Neural cell (in vitro differentiated cells): ENCODE data around the gene MRPS18C. TPM values are rescaled to one million over a fixed set of nuclear protein-coding genes. Genes with fewer than 3 reads are reported as not detected.

Experiments
- H2AFZ ChIP-seq: fragments of 200-600, 300-800 bp; sonication (generic), shearing (Covaris generic); 2 replicates; pipeline ENCODE4 v1.6.0; 2014; ENCODE audit warnings: low read depth, mild to moderate bottlenecking, antibody characterized with exemption, low read length, moderate library complexity
- H3F3A ChIP-seq: fragments of 200-600 bp; shearing (Covaris generic); 2 replicates; pipeline ENCODE4 v1.6.1; 2016; ENCODE audit warnings: mild to moderate bottlenecking, moderate library complexity, mixed read lengths, antibody characterized with exemption, low read length; ENCODE audit not compliant: insufficient read depth, poor library complexity, severe bottlenecking
- H3K27ac ChIP-seq: fragments of 200-600, 300-800 bp; sonication (generic), shearing (Covaris generic); 2 replicates; pipeline ENCODE4 v1.5.1; 2014; ENCODE audit warnings: mild to moderate bottlenecking, low read length, moderate library complexity
- H3K27me3 ChIP-seq: fragments of 300-800, 200-600 bp; sonication (generic), shearing (Covaris generic); 2 replicates; pipeline ENCODE4 v1.6.0; 2014; ENCODE audit warnings: mild to moderate bottlenecking, low read depth, low read length, moderate library complexity; ENCODE audit not compliant: insufficient read depth
- H3K36me3 ChIP-seq: fragments of 300-800, 200-600 bp; sonication (generic), shearing (Covaris generic); 2 replicates; pipeline ENCODE4 v1.5.1; 2014; ENCODE audit warnings: mild to moderate bottlenecking, antibody characterized with exemption, low read length, moderate library complexity; ENCODE audit not compliant: insufficient read depth
- H3K4me2 ChIP-seq: fragments of 300-800, 200-600 bp; sonication (generic), shearing (Covaris generic); 2 replicates; pipeline ENCODE4 v1.6.0; 2014; ENCODE audit warnings: mild to moderate bottlenecking, low read length
- H3K4me3 ChIP-seq: fragments of 300-800, 200-600 bp; sonication (generic), shearing (Covaris generic); 2 replicates; pipeline ENCODE4 v1.5.1; 2014; ENCODE audit warnings: mild to moderate bottlenecking, low read length, moderate library complexity
- H3K79me2 ChIP-seq: fragments of 200-600 bp; shearing (Covaris generic); replicated peaks from 2 replicates; pipeline ENCODE4 v1.6.0; 2014; ENCODE audit warnings: mild to moderate bottlenecking, low read length, moderate library complexity; ENCODE audit not compliant: insufficient read depth
- H3K9ac ChIP-seq: fragments of 300-800, 200-600 bp; sonication (generic), shearing (Covaris generic); 2 replicates; pipeline ENCODE4 v1.6.1; 2016; ENCODE audit warnings: mild to moderate bottlenecking, low read length, mixed read lengths
- H3K9me2 ChIP-seq: fragments of 200-600 bp; shearing (Covaris generic); 2 replicates; pipeline ENCODE4 v1.6.1; 2016; ENCODE audit warnings: mild to moderate bottlenecking, low read length, mixed read lengths; ENCODE audit not compliant: insufficient read depth
- H3K9me3 ChIP-seq: fragments of 200-600, 300-800 bp; sonication (generic), shearing (Covaris generic); 2 replicates; pipeline ENCODE4 v1.6.1; 2016; ENCODE audit warnings: mild to moderate bottlenecking, mixed run types, low read length, moderate library complexity, mixed read lengths
- H4K20me1 ChIP-seq: fragments of 200-600 bp; shearing (Covaris generic); 2 replicates; pipeline ENCODE4 v1.6.1; 2016; ENCODE audit warnings: mild to moderate bottlenecking, mixed run types; ENCODE audit not compliant: insufficient read depth
- CTCF ChIP-seq: fragments of 450-650 bp; IDR thresholded peaks from 2 replicates; pipeline ENCODE4 v1.5.1; 2014; ENCODE audit warnings: antibody characterized with exemption, mild to moderate bottlenecking, moderate library complexity; ENCODE audit not compliant: poor library complexity, severe bottlenecking
- EP300 ChIP-seq: fragments of 450-650 bp; conservative IDR thresholded peaks from 2 replicates; pipeline ENCODE4 v1.6.1; 2014; ENCODE audit warnings: antibody characterized with exemption, mild to moderate bottlenecking, moderate library complexity; ENCODE audit not compliant: poor library complexity, severe bottlenecking
- EZH2 ChIP-seq: fragments of 200-600, 300-800 bp; shearing (Covaris generic), sonication (generic); IDR thresholded peaks from 2 replicates; pipeline ENCODE4 v1.6.1; 2014; ENCODE audit warnings: antibody characterized with exemption, low read length, borderline replicate concordance, mild to moderate bottlenecking; ENCODE audit not compliant: insufficient read depth, poor library complexity, severe bottlenecking
- MXI1 ChIP-seq: fragments of 450-650 bp; conservative IDR thresholded peaks from 2 replicates; pipeline ENCODE4 v1.6.1; 2014; ENCODE audit warnings: antibody characterized with exemption, mild to moderate bottlenecking; ENCODE audit not compliant: poor library complexity, severe bottlenecking
- POLR2AphosphoS5 ChIP-seq: IDR thresholded peaks from 2 replicates; pipeline ENCODE4 v1.6.1; 2012
- RAD21 ChIP-seq: fragments of 450-650 bp; conservative IDR thresholded peaks from 2 replicates; pipeline ENCODE4 v1.6.1; 2014; ENCODE audit warnings: antibody characterized with exemption, mild to moderate bottlenecking, moderate library complexity
- SMC3 ChIP-seq: fragments of 450-650 bp; conservative IDR thresholded peaks from 2 replicates; pipeline ENCODE4 v1.6.1; 2014; ENCODE audit warnings: antibody characterized with exemption, mild to moderate bottlenecking, moderate library complexity; ENCODE audit not compliant: poor library complexity
- TAF1 ChIP-seq: IDR thresholded peaks from 2 replicates; pipeline ENCODE4 v1.6.1; 2012; ENCODE audit warnings: low read depth
- polyA plus RNA-seq: library from polyadenylated mRNA; depleted of rRNA; stranded (reverse); fragments of >200 nt; gene quantifications from 2 replicates; pipeline ENCODE4 v1.2.3, GENCODE V29; 2014
- TF ChIP-seq, protein P1 (sequence below): IDR thresholded peaks from 2 replicates; pipeline ENCODE4 v1.6.1; 2012; ENCODE audit warnings: borderline replicate concordance

The MRPS18C gene
- polyA plus RNA-seq, 1 donor from 2014 or later: 60.6 TPM

- Histone ChIP-seq H3K9ac (no peak overlapping the region), H3K79me2 (no peaks in the 10 kb centered on the region), H3K27ac (no peak overlapping the region), H3K4me3 (no peak overlapping the region), H3K9me2 (no peaks in the 10 kb centered on the region), H3K36me3 (no peaks in the 10 kb centered on the region), H3K4me2 (no peak overlapping the region), H2AFZ (no peak overlapping the region), H4K20me1 (no peaks in the 10 kb centered on the region), H3F3A (no peaks in the 10 kb centered on the region), H3K27me3 (no peaks in the 10 kb centered on the region), H3K9me3 (no peaks in the 10 kb centered on the region)
- TF ChIP-seq MXI1: no peak
- no peak for TF ChIP-seq EZH2
- TF ChIP-seq EP300: no peak
- no peak for TF ChIP-seq POLR2AphosphoS5
- no peak for TF ChIP-seq TAF1
- TF ChIP-seq SMC3: no peak
- no peak for TF ChIP-seq RAD21
- no peak for TF ChIP-seq CTCF
- TF ChIP-seq, protein P1, sequence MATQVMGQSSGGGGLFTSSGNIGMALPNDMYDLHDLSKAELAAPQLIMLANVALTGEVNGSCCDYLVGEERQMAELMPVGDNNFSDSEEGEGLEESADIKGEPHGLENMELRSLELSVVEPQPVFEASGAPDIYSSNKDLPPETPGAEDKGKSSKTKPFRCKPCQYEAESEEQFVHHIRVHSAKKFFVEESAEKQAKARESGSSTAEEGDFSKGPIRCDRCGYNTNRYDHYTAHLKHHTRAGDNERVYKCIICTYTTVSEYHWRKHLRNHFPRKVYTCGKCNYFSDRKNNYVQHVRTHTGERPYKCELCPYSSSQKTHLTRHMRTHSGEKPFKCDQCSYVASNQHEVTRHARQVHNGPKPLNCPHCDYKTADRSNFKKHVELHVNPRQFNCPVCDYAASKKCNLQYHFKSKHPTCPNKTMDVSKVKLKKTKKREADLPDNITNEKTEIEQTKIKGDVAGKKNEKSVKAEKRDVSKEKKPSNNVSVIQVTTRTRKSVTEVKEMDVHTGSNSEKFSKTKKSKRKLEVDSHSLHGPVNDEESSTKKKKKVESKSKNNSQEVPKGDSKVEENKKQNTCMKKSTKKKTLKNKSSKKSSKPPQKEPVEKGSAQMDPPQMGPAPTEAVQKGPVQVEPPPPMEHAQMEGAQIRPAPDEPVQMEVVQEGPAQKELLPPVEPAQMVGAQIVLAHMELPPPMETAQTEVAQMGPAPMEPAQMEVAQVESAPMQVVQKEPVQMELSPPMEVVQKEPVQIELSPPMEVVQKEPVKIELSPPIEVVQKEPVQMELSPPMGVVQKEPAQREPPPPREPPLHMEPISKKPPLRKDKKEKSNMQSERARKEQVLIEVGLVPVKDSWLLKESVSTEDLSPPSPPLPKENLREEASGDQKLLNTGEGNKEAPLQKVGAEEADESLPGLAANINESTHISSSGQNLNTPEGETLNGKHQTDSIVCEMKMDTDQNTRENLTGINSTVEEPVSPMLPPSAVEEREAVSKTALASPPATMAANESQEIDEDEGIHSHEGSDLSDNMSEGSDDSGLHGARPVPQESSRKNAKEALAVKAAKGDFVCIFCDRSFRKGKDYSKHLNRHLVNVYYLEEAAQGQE: no peak
Measured at GRCh38 chr4:83436680-83437079, 19.2 kb upstream of the MRPS18C start.

GRCh38 chr4:83438719-83439118, 17.1 kb upstream of the MRPS18C start:
- no peak overlapping the region for H3K4me2 ChIP-seq
- TF ChIP-seq MXI1: no peak
- no peak for TF ChIP-seq EP300
- TF ChIP-seq SMC3: no peak
- H3K4me3 ChIP-seq: no peak overlapping the region
- H3K27ac ChIP-seq: no peak overlapping the region
- H3K9me3 ChIP-seq: no peaks in the 10 kb centered on the region
- no peak overlapping the region for H2AFZ ChIP-seq
- H3K9me2 ChIP-seq: no peaks in the 10 kb centered on the region
- no peaks in the 10 kb centered on the region for H3K27me3 ChIP-seq
- H3K36me3 ChIP-seq: no peaks in the 10 kb centered on the region
- H4K20me1 ChIP-seq: no peaks in the 10 kb centered on the region
- no peak overlapping the region for H3K9ac ChIP-seq
- H3K79me2 ChIP-seq: no peaks in the 10 kb centered on the region
- H3F3A ChIP-seq: no peaks in the 10 kb centered on the region
